HL-60 (cell line): ENCODE data around the gene MSH3.

Experiments
- CTCF ChIP-seq: IDR thresholded peaks from one replicate; pipeline ENCODE4 v1.5.1; 2011; ENCODE audit warnings: low read length, control low read depth, inconsistent platforms; ENCODE audit not compliant: insufficient read depth
- GABPA ChIP-seq: IDR thresholded peaks from 2 replicates; pipeline ENCODE4 v1.6.1; 2012; ENCODE audit warnings: low read depth

DNA sequence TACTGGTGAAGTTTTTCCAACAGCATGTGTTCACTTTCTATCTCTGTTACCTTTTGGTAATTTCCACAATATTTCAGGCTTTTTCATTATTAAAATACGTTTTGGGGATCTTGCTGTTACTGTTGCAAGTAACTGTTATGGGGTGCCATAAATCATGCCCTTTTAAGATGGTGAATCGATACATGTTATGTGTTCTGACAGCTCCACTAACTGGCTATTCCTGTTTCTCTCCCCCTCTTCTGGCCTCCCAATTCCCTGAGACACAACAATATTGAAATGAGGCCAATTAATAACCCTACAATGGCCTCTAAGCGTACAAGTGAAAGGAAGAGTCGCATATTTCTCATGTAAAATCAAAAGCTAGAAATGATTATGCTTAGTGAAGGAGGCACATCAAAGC, 13.1 kb upstream of the MSH3 start:
- TF ChIP-seq CTCF (no peak), GABPA (no peak)
